ENCODE results near the gene SLC7A1.
A peak's percentile ranks its signal among the peaks of the same experiment; 100 is the strongest.

Gene SLC7A1

DNA sequence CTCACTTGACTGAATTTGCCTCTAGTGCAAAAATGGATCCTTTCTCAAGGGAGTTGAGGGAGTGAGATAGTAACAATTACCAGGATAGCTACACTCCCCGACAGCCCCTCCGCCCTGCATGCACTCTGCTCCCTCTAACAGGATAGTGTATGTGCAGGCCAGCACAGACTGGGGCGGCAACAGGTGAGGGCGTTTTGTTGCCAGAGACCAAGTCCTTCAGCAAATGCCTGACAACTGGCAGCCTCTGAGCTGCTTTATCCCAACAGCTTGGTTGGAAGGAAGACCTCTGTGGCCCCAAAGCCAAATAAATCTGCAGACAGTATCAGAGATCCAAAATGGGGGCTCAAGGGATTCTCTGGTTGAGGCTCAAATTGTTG lies 86.6 kb downstream of the SLC7A1 start:
- DNase-seq (ENCODE audit: low spot score): no peak

DNA sequence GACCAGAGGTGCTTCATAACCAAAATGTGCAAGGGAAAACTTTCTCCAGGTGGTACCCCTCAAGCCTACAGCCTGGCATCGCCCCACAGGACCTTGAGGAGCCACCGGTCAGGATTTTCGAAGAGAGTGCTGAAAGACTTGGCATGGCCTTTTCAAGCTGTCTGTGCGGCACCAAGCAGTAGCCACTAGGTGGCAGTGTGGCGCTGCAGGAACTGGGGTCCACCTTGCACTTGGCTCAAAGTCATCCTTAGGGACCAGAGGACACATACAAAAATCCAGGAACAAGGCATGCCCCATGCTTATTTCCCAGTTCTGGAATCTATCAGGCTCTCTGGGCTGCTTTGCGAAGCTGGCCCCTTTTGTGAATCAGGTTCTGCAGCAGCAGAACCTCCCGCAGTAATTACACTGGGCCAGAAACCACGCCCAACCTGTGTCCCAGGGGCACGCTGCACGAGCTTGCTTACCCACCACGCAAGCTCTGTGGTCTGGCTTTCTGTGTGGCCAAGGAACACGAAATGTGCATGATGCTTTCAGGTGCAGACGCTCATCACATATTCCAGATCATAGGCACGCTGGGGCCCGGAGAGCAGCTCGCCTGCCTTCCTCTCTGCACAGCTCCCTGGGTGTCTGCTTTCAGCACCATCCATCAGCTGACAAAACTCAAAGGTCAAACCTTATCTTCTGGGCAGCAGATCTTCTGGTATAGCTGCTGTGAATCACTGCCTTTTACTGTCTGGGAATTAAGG lies 87.2 kb downstream of the SLC7A1 start:
- peak; percentile 86 for DNase-seq (ENCODE audit: low spot score)

DNA sequence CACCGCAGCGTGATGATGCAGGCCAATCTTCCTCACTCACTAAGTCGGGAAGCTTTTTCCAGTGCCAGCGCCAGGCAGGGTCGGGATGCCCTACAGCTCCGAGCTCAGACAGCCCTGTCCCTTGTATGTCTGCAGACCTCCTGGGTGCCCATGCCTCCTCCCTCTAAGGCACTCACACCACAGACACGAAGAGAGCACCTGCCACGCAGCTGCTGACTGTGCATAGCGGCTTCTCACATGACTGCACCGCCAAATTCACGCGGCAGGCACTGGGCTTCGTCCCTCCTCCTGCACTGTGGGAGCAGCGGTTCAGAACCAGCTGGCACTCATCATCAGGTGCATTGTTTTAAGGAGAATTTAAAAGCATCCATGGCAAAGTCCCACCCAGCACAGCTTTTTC lies 88.1 kb downstream of the SLC7A1 start:
- no peak for DNase-seq (ENCODE audit: low spot score)

DNA sequence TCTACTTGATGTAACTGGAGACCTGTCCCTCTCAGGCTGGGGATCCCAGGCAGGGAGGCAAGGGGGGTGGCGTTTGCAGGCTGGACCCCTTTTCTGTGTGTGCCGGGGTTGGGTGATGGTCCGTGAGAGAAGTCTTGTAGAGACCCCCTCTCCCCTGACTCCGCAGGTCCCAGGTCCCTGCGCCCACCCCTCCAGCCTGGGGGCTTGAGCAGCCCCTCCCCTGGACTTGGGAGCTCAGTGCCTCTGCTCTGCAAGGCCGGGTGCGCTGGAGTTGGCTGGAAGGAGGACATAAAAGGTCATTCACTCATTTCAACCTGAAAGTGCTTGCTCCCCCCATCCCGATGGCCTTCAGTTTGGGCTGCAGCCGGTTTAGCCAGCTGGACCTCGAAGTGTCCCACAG lies 89.5 kb downstream of the SLC7A1 start:
- DNase-seq (ENCODE audit: low spot score): no peak

DNA sequence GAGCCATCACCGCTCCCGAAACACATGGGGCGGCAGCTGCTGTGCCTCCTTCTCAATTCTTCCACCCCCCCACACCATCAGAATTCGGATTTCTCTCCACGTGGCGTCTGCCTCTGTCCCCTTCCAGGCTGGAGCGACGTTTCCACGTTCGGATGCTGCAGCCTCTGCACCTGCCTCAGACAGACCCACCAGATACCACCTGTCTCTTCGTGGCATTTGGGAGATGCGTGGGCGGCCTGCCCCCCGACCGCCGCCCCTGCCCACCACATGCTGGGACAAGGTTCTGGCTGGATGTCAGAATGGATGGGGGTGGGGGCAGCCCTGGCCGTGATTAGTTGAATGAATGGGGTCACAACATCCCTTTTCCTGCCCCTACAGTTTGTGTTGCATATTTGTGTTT lies 90.0 kb downstream of the SLC7A1 start:
- DNase-seq (ENCODE audit: low spot score): no peak

DNA sequence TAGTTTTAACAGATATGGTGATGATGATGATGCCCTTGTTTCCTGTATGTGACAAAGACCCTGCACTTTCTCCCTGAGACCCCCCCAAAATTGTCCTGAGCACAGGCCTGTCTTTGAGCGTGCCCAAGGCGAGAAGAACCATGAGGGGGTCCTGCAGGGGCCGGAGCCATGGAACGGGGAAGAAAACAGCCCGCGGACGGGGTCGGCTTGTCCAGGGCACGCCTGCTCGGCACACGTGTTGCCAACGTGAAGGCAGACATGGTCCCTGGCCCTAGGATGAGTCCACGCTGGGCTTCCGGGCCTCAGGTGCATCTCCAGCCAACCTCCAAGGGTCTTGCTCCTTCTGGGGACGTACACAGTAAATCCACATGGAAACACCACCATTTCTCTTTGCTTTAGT lies 90.8 kb downstream of the SLC7A1 start:
- DNase-seq (ENCODE audit: low spot score): no peak

DNA sequence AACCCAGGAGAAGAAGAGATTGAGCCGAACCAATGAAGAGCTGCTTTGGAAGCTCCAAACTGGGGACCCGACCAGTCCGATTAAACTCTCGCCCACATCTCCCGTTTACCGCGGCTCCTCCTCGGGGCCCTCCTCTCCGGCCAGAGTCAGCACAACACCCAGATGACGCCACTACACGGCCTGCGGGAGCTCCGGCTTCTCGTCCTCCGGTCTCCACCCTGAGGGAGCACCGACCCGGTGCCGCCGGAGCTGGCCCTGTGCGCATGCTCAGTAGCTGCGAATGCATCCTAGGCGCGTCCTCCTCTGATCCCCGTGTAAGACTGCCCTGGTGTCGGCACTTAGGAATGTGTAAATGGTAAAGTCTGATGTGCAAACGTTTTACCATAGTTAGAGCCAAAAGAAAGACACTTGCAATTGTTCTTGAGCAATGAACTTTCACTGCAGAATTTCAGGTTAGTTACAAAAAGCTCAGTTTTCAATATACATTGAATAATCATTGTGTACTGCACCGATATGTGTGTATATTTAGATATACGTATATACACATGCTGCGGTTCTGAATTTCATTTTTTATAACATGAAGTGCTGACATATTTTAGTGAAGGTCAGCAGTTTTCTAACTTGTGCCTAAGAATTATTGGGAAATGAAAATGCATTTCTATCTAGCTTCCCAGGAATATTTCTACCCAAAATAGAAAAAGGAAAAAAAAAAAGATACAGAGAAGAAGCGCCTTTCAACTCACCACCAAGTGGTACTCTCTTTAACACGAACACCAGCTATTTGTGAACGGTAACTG lies 92.2 kb downstream of the SLC7A1 start:
- peak; percentile 76 for DNase-seq (ENCODE audit: low spot score)

DNA sequence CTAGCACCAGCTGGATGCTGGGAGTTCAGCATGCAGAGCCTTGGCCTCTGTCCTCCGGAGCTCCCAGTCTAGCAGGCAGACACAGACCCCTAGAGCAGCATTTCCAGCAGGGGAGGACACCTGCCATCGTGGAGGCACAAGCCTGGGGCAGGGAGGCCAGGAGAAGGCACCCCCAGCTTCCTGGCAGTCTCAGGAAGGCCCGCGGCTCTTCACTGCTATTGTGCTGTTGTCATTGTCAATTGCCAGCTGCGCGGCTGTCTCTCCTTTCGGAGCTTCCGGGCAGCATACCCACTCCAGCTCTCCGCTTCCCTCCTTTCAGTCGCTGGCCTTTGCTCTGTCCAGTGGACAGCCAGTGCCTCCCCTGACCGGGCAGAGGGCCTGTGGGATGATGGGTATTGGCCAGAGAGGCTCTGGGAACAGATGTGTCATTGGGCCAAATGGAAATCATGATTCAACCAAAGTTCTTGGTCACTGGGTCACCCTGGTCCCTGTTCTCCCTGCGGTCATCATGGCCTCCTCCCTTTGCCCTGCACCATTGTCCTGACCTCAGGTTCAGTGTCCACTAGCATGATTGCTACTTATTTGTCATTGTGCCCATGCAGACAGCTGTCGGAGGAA lies 93.0 kb downstream of the SLC7A1 start:
- no peak for DNase-seq (ENCODE audit: low spot score)

DNA sequence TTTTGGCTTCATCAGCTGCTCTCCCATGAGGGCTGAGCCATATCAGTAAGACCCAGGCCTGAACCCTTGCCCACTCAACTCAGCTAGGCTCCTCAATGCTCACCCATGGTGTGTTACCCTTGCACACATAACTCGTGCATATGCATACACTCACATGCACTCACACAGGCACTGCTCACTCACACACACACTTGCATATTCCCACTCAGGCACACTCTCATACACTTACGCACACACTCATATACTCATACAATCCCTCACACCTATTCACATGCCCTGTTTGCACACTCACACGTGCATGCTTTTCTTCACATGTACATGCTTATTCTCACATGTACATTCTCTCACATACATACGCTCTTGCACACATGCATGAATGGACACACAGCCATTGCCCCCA lies 93.8 kb downstream of the SLC7A1 start:
- DNase-seq (ENCODE audit: low spot score): no peak

DNA sequence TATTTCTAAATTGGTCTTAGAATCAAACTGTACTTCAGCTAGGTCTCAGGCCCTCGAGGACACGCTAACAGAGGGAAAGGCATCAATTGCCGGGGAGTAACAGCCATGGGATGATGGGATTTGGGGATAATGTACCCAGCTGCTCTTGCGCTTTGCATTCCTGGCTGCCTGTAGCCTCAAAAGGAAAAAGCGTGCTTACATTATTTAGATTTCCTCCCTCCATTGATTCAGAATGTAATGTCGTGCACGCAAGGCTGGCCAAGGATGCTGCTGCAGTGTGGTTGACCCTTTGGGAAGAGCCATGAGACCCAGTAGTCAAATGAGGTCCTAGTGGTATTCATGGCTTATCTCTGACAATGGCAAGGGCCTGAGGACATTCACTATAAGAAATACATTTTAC lies 95.1 kb downstream of the SLC7A1 start:
- DNase-seq (ENCODE audit: low spot score): no peak

DNA sequence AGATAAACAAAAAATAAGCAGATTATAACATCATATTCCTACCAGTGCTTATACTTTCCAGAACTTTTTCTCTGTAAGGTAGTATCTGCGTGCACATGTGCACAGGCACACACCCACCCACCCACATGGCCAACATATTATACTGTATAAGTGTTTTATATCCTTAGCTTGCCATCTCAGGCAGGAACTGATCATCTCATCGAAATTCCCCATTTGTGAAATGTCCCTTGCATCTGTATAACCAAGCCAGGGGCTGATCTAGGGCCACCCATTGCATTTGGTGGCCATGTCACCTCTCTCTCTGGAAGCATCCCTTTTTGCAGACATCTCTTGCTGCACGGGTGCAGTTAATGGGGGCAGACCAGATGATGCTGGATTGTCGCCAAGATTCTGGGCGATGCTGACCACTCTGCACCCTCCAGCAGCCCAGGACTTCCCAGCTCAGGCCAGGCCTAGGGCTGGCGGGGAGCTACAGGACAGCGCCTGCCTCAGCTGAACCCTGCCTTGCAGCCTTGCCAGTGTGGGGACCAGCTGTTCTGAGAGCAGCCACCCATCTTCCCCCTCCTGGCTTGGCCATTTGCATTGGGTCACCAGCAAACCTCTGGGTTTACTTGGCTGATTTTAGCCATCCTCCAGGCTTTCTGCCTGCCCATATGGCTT lies 95.9 kb downstream of the SLC7A1 start:
- DNase-seq (ENCODE audit: low spot score): no peak

DNA sequence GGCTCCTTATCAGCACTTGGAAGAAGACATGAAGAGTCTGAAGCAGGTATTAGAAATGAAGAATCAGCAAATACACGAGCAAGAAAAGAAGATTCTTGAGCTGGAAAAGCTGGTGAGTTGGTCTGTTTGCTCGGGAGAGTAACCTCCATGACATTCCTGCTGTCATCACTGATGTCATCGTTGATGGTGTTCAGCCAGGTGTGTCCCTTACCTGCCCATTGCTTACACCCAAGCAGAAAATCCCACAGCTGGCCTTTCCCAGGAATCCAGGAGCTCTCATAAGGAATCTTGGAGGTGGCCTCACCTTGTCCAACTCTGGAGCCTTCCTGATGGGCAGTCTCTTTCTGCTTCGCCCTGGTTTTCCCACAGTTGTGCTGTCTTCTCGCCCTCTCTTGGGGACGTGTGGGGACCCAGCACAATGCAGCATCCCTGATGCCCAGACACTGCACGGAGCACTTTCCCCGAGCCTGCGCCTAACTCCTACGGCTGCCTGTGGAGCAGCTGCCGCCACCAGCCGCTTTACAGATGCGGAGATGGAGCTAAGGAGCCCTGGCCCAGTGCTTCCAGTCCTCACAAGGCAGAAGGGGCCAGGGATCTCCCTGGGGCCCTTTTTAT lies 97.0 kb downstream of the SLC7A1 start:
- DNase-seq (ENCODE audit: low spot score): no peak

DNA sequence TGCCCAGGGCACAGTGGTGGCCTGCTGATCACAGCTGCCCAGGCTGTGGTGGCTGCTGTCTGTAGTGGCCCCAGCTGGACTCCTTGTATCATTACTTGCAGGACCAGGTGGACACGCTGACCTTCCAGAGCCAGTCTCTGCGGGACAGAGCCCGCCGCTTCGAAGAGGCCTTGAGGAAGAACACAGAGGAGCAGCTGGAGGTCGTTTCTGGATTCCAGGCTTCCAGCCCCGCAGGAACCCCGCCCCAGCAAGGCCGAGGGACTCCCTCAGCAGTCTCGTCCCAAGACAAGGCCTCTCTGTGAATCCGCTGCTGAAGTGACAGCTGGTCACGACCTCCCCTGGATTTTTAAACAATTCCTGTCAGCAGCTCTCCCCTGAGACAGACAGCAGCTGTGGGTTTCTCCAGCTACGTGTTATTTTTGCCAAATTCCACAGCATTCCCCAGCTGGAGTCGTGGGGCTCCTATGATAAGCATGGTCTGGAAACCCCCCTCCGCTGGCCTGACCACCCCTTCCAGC lies 98.3 kb downstream of the SLC7A1 start:
- DNase-seq (ENCODE audit: low spot score): peak; percentile 66

DNA sequence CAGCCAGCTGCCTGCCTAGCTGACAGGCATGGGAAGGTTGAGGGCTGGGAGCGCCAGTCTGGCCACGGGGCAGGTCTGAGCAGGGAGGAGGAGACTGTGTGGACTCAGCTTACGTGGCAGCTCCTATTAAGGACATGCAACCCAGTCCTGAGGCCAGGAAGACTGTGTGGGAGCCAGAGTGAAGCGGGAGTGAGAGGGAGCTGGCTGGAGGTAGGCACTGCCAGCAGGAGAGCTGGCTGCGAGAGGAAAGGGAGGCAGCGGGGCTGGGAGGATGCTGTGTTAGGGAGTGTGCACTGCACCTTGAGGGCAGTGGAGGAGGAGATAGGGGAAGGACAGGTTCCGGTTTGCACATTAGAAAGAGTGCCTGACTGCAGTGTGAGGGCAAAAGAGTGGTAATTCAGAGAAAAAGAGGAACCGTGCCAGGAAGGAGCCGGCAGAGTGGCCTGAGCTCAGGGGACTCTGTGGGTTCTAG lies 99.2 kb downstream of the SLC7A1 start:
- no peak for DNase-seq (ENCODE audit: low spot score)

DNA sequence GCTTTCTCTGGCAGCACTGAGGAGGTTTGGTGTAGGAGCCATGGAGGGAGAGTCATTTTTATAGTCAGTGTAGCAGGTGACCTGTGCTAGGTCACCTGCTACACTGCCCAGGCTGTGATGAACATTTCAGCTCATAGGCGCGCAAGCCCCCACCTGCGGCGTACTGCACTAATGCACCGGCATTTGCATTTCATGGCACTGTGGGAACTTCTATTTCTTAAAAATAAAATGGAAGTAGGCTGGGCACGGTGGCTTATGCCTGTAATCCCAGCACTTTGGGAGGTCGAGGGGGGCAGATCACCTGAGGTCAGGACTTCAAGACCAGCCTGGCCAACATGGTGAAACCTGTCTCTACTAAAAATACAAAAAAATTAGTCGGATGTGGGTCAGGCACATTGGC lies 101.0 kb downstream of the SLC7A1 start:
- no peak for DNase-seq (ENCODE audit: low spot score)

DNA sequence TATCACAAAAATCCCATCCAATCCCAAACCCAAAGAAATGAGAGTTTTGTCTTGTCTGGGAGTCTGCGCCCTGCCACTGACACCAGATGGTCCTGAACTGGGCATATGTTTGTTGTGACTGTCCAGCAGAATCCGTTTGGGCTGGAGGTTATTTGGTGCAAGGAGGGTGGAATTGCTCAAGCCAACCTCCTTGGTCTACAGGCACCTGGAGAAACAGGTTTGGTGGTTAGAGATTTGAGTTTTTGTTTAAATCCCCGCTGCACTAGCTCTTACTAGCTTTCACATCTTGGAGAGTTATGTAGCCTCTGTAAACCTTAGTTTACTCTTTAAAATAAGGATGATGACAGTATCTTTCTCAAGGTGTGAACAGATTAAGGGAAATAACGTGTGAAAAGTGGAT lies 101.7 kb downstream of the SLC7A1 start:
- DNase-seq (ENCODE audit: low spot score): no peak

DNA sequence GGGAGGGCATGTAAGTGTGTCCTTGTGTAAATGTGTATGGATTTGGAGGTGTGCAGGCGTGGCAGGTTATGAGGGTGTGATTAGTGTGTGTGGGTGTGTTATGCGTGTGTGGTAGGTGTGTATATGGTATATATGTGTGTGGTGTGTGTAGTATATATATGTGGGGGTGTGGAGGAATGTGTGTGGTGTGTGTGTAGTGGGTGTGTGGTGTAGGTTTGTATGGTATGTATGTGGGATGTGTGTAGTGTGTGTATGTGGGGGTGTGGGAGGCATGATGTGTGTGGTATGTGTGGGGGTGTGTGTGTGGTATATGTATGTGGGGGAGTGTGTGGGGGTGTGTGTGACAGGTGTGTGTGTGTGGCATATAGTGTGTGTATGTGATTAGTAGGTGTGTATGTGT lies 104.2 kb downstream of the SLC7A1 start:
- no peak for DNase-seq (ENCODE audit: low spot score)

DNA sequence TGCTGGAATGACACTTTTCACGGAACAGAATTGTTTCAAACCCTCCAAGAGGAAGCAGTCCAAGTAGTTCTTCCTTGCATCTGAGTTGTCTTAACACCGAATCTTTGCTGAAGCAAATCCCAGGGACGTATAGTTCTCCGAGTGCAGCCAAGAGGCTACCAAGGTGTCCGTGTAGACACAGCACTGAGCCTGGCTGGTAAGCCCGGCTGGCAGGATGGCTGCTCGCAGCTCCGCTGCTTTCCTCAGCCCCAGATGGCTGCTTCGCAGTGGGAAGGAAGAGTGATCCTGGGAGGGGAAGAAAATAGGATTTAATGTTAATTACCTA lies 105.0 kb downstream of the SLC7A1 start:
- DNase-seq (ENCODE audit: low spot score): no peak

DNA sequence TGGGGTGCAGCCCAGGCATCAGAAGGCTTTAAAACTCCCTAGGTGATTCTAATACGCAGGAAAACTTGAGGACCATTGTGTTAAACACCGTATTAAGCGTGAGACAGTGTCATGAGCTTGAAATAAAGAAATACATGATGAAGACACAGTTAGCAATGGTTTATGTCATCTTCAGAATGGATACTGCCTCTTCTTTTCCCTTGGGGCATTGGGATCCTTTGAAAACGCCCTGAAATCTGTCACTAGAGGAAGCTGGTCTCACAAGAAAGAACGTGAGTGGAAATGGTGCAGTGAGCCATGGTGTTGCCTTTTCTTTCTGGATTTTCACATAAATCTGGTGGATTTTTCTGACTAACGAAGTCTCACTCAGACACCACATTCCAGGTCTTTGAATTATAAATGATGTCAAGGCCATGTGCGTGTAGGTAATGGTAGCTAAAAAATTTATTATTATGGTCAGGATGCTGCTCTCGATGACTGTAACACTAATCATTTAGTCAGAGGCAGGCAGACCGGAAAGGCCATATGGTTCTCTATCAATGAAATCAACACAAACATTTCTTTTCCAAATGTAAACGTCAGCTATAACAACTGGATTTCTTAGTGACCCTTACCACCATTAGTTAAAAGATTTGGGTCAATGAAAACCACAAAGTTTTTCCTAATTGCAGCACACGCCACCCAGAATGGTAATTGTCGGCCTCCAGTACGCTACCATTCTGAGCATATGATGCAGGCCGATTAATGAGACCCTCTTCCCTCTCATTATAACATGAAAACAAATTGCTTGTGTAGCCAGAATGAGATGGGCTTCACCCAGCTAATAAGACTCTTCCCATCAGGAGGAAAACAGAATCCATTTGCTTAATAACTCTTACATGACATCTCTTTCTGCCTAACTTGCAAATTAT lies 105.6 kb downstream of the SLC7A1 start:
- DNase-seq (ENCODE audit: low spot score): no peak

DNA sequence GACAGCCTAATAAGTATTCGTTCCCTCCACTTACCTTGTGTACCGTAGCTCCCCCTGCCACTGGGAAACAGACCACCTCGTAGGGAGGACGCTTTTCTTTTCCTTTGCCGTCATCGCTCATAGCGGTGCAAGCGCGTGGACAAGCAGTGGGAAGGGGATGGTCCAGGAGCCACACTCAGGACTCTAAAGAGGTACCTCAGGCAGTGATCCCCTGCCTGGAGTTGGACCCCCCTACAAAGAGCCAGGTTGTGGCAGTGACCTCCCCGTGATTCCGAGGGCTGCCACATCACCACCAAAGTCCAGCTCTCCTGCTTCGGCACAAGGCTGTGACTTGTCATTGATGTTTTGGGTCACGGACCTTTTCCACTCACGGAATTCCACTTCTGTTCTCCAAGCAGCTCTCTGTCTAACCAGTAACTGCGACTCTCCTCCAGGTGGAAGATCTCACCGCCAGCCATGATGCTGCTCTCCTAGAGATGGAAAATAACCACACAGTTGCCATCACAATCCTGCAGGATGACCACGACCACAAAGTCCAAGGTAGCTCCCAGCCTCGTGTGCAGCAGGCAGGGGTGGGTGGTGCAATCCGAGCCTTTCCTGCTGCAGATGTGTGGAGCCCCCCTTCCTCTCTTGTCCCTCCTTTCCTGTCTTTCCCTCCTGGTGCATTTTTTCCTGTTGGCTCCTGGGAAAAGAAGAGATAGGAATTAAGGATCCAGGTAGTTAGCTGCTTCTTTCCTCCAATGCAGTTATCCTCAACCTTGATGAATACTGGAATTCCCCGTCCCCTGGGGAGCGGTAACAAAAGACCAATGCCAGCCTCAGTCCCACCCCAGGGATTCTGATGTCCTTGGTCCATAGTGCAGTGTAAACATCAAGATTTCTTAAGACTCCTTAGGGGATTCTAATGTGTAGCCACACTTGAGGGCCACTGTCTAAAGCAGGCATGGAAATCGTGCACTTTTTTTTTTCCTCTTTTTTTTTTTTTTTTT lies 107.7 kb downstream of the SLC7A1 start:
- no peak for DNase-seq (ENCODE audit: low spot score)
